Measurements from ENCODE around the gene MTA1.

- TF ChIP-seq POLR2A (IDR thresholded peaks at IDR 0.05) (no peak), CTCF (IDR thresholded peaks at IDR 0.05) (no peak)
Measured at GRCh38 chr14:105475269-105476096, 55.9 kb downstream of the MTA1 start.

Data from heart left ventricle (tissue), 13 donors.